LNCAP (cell line): ENCODE measurements around the gene TNNC1.

Experiments
- CTCF ChIP-seq: fragments of 450-650 bp; IDR thresholded peaks from 2 replicates; pipeline ENCODE4 v1.5.1; 2017; ENCODE audit warnings: mild to moderate bottlenecking

The TNNC1 gene

GRCh38 chr3:52401551-52401950 is 52.3 kb downstream of the TNNC1 start:
- no peak for TF ChIP-seq CTCF
